Thoracic aorta (tissue), 2 donors: ENCODE data around the gene NHS. TPM values are rescaled to one million over a fixed set of nuclear protein-coding genes. Genes with fewer than 3 reads are reported as not detected.

Source experiments
- ATAC-seq: fragments of 150-250 bp; one replicate; pipeline ENCODE4 v1.8.0; 2017; ENCODE audit warnings: low read depth; ENCODE audit not compliant: insufficient number of reproducible peaks, low FRiP score
- DNase-seq: peaks from one replicate; pipeline ENCODE4 v3.0.0-alpha.2; 2020; ENCODE audit warnings: low spot score
- H3K27ac ChIP-seq, 2 donors: fragments of 200-600 bp; sonication (generic); 1 replicate in 1 of 2; 2 replicates in 1 of 2; pipeline ENCODE4 v1.5.1; 2016; ENCODE audit warnings: mild to moderate bottlenecking in 2 of 2, moderate library complexity in 2 of 2
- H3K27me3 ChIP-seq: fragments of 200-600 bp; sonication (generic); replicated peaks from 2 replicates; pipeline ENCODE4 v1.6.0; 2016; ENCODE audit warnings: mild to moderate bottlenecking; ENCODE audit not compliant: insufficient read depth
- H3K36me3 ChIP-seq: fragments of 200-600 bp; sonication (generic); one replicate; pipeline ENCODE4 v1.5.1; 2016
- H3K4me1 ChIP-seq, 2 donors: fragments of 200-600 bp; sonication (generic); 1 replicate in 1 of 2; 2 replicates in 1 of 2; pipeline versions ENCODE4 v1.5.1 to v1.6.0; 2016; ENCODE audit warnings: low read depth in 2 of 2, mild to moderate bottlenecking in 1 of 2; ENCODE audit not compliant: control insufficient read depth in 1 of 2
- H3K4me3 ChIP-seq: fragments of 200-600 bp; sonication (generic); 2 replicates; pipeline ENCODE4 v1.5.1; 2016; ENCODE audit warnings: mild to moderate bottlenecking
- H3K9me3 ChIP-seq: fragments of 200-600 bp; sonication (generic); 2 replicates; pipeline ENCODE4 v1.5.1; 2016
- CTCF ChIP-seq: fragments of 200-600 bp; sonication (generic); IDR thresholded peaks from one replicate; pipeline ENCODE4 v1.5.1; 2019; ENCODE audit warnings: antibody characterized with exemption
- total RNA-seq, 2 donors: library from RNA; depleted of rRNA; stranded (reverse); fragments of >200 nt; gene quantifications; one replicate each; pipeline versions ENCODE4 v1.1.0 to v1.2.3, GENCODE V29; 2016

Gene NHS
- total RNA-seq, 2 donors from 2014 or later, result 23.3 to 29.6 TPM

- no peak for TF ChIP-seq CTCF
- Histone ChIP-seq H3K27ac (no peak overlapping the region), H3K27me3 (no peaks in the 10 kb centered on the region), H3K36me3 (no peaks in the 10 kb centered on the region), H3K4me1 (peaks cover 14 to 23% of the 10 kb centered on the region in 2 donors), H3K4me3 (no peak overlapping the region), H3K9me3 (no peaks in the 10 kb centered on the region)
- ATAC-seq, result no peak
- DNase-seq, result no peak
Observed at GRCh38 chrX:17549107-17549651, 174.2 kb downstream of the NHS start.

- DNase-seq (no peak), ATAC-seq (no peak)
- Histone ChIP-seq H3K4me1 (peaks cover 17 to 29% of the 10 kb centered on the region in 2 donors), H3K36me3 (no peaks in the 10 kb centered on the region), H3K27ac (no peak overlapping the region), H3K9me3 (no peaks in the 10 kb centered on the region), H3K27me3 (no peaks in the 10 kb centered on the region), H3K4me3 (no peak overlapping the region)
- TF ChIP-seq CTCF, result no peak
Observed at GRCh38 chrX:17550011-17550410, 175.0 kb downstream of the NHS start.

- peak overlapping the region in 1 of 2 donors; percentile 79 for H3K27ac ChIP-seq
- TF ChIP-seq CTCF, result no peak
- no peaks in the 10 kb centered on the region for H3K36me3 ChIP-seq
- no peak overlapping the region for H3K4me3 ChIP-seq
- no peaks in the 10 kb centered on the region for H3K9me3 ChIP-seq
- H3K4me1 ChIP-seq, result peaks cover 19 to 45% of the 10 kb centered on the region in 2 donors
- H3K27me3 ChIP-seq, result no peaks in the 10 kb centered on the region
- ATAC-seq, result no peak
- no peak for DNase-seq
Observed at GRCh38 chrX:17552044-17552650, 177.1 kb downstream of the NHS start.

GRCh38 chrX:17553469-17553868 lies 178.5 kb downstream of the NHS start:
- Histone ChIP-seq H3K9me3 (no peaks in the 10 kb centered on the region), H3K27ac (peak overlapping the region; percentile 34 to 79), H3K36me3 (no peaks in the 10 kb centered on the region), H3K27me3 (no peaks in the 10 kb centered on the region), H3K4me3 (no peak overlapping the region), H3K4me1 (peaks cover 15 to 45% of the 10 kb centered on the region in 2 donors)
- ATAC-seq (peak; percentile 86), DNase-seq (no peak)
- TF ChIP-seq CTCF, result no peak

- Histone ChIP-seq H3K9me3 (no peaks in the 10 kb centered on the region), H3K36me3 (no peaks in the 10 kb centered on the region), H3K4me1 (peaks cover 15 to 48% of the 10 kb centered on the region in 2 donors), H3K27me3 (no peaks in the 10 kb centered on the region), H3K4me3 (no peak overlapping the region), H3K27ac (peak overlapping the region; percentile 34 to 79)
- DNase-seq (no peak), ATAC-seq (no peak)
- TF ChIP-seq CTCF, result no peak
Observed at GRCh38 chrX:17553961-17554482, 179.0 kb downstream of the NHS start.
